HEK293 (cell line): Measurements from ENCODE around the gene ASCC2.

Experiments used
- CTCF ChIA-PET: fragments of 350-600 bp; formaldehyde crosslinking; extraction: SDS; loops from one replicate; lab custom pipeline; 2021; ENCODE audit warnings: antibody characterized with exemption; lab: Yijun Ruan, JAX
- POLR2A ChIA-PET: fragments of 300-600 bp; formaldehyde crosslinking; extraction: SDS; loops from one replicate; lab custom pipeline; 2020; ENCODE audit warnings: antibody characterized with exemption, inconsistent platforms; lab: Yijun Ruan, JAX
- H3K27ac ChIP-seq: fragments of 200-500 bp; sonication (Bioruptor generic); 2 replicates; pipeline ENCODE4 v1.5.1; 2014; ENCODE audit warnings: low read depth, low read length, control low read depth, inconsistent platforms; ENCODE audit errors: extremely low read depth
- H3K36me3 ChIP-seq, 2 experiments: fragments of 200-500 bp in 1 of 2; sonication (Bioruptor generic) in 1 of 2; 1 replicate in 1 of 2; 2 replicates in 1 of 2; pipeline ENCODE4 v1.5.1; 2014 to 2017; ENCODE audit warnings: inconsistent platforms in 2 of 2, low read length in 2 of 2; ENCODE audit not compliant: control insufficient read depth in 2 of 2, insufficient read depth in 1 of 2
- H3K4me1 ChIP-seq: fragments of 200-500 bp; sonication (Bioruptor generic); 2 replicates; pipeline ENCODE4 v1.5.1; 2014; ENCODE audit warnings: mild to moderate bottlenecking, low read length, inconsistent platforms; ENCODE audit not compliant: control insufficient read depth, insufficient read depth
- H3K4me3 ChIP-seq: 2 replicates; pipeline ENCODE4 v1.5.1; 2011; ENCODE audit warnings: low read depth, mild to moderate bottlenecking, control low read depth, low read length, moderate library complexity
- H3K9me3 ChIP-seq: fragments of 200-500 bp; sonication (Bioruptor generic); 2 replicates; pipeline ENCODE4 v1.5.1; 2014; ENCODE audit warnings: low read depth, low read length, inconsistent platforms; ENCODE audit not compliant: control insufficient read depth, insufficient read depth
- KLF9 ChIP-seq: fragments of 450-650 bp; formaldehyde crosslinking; IDR thresholded peaks from 2 replicates; pipeline ENCODE4 v1.5.1; 2016; ENCODE audit warnings: missing biosample characterization, missing genetic modification characterization, low read depth
- MEIS1 ChIP-seq: sonication (generic); formaldehyde crosslinking; IDR thresholded peaks from 2 replicates; pipeline ENCODE4 v1.8.1; 2022; ENCODE audit warnings: missing genetic modification reagents, mild to moderate bottlenecking, borderline replicate concordance
- PRDM1 ChIP-seq: fragments of 450-650 bp; formaldehyde crosslinking; IDR thresholded peaks from 2 replicates; pipeline ENCODE4; 2016; ENCODE audit warnings: missing biosample characterization, missing genetic modification characterization
- RBAK ChIP-seq: fragments of 450-650 bp; formaldehyde crosslinking; IDR thresholded peaks from 2 replicates; pipeline ENCODE4 v1.5.1; 2016; ENCODE audit warnings: missing biosample characterization, missing genetic modification characterization
- YY1 ChIP-seq: fragments of 450-650 bp; formaldehyde crosslinking; IDR thresholded peaks from 2 replicates; pipeline ENCODE4 v1.5.1; 2018; ENCODE audit warnings: missing biosample characterization, missing genetic modification characterization
- ZBTB20 ChIP-seq: fragments of 450-650 bp; formaldehyde crosslinking; IDR thresholded peaks from 2 replicates; pipeline ENCODE4 v1.5.1; 2016; ENCODE audit warnings: missing biosample characterization, missing genetic modification characterization
- ZNF140 ChIP-seq: fragments of 450-650 bp; formaldehyde crosslinking; IDR thresholded peaks from 2 replicates; pipeline ENCODE4 v1.5.1; 2016; ENCODE audit warnings: missing biosample characterization, missing genetic modification characterization
- ZNF169 ChIP-seq: fragments of 450-650 bp; formaldehyde crosslinking; IDR thresholded peaks from 2 replicates; pipeline ENCODE4 v1.5.1; 2016; ENCODE audit warnings: missing biosample characterization, missing genetic modification characterization
- ZNF350 ChIP-seq: fragments of 450-650 bp; formaldehyde crosslinking; IDR thresholded peaks from 2 replicates; pipeline ENCODE4 v1.5.0; 2017; ENCODE audit warnings: missing biosample characterization, mild to moderate bottlenecking, missing genetic modification characterization
- ZNF501 ChIP-seq: fragments of 450-650 bp; formaldehyde crosslinking; IDR thresholded peaks from 2 replicates; pipeline ENCODE4 v1.5.1; 2016; ENCODE audit warnings: missing biosample characterization, missing genetic modification characterization
- ZNF529 ChIP-seq: fragments of 450-650 bp; formaldehyde crosslinking; IDR thresholded peaks from 2 replicates; pipeline ENCODE4 v1.5.1; 2017; ENCODE audit warnings: missing genetic modification characterization, missing biosample characterization; ENCODE audit not compliant: insufficient replicate concordance
- ZNF596 ChIP-seq: fragments of 450-650 bp; IDR thresholded peaks from 2 replicates; pipeline ENCODE4 v1.5.0; 2018; ENCODE audit warnings: missing biosample characterization, mild to moderate bottlenecking, missing genetic modification characterization, moderate library complexity
- ZNF664 ChIP-seq: fragments of 450-650 bp; formaldehyde crosslinking; IDR thresholded peaks from 2 replicates; pipeline ENCODE4 v1.5.1; 2016; ENCODE audit warnings: missing biosample characterization, missing genetic modification characterization
- ZNF76 ChIP-seq: fragments of 450-650 bp; formaldehyde crosslinking; IDR thresholded peaks from 2 replicates; pipeline ENCODE4; 2016; ENCODE audit warnings: low read depth, missing biosample characterization, missing genetic modification characterization, borderline replicate concordance
- ZSCAN23 ChIP-seq: fragments of 450-650 bp; formaldehyde crosslinking; IDR thresholded peaks from 2 replicates; pipeline ENCODE4 v1.5.1; 2016; ENCODE audit warnings: missing biosample characterization, missing genetic modification characterization
- TF ChIP-seq, protein P1 (sequence below): fragments of 450-650 bp; formaldehyde crosslinking; IDR thresholded peaks from 2 replicates; pipeline ENCODE4 v1.5.1; 2016; ENCODE audit warnings: missing biosample characterization, missing genetic modification characterization, low read depth
- TF ChIP-seq, protein P2 (sequence below): fragments of 450-650 bp; IDR thresholded peaks from 2 replicates; pipeline ENCODE4 v1.5.1; 2018; ENCODE audit warnings: missing biosample characterization, mild to moderate bottlenecking, missing genetic modification characterization
- TF ChIP-seq, protein P3 (sequence below): fragments of 450-650 bp; formaldehyde crosslinking; IDR thresholded peaks from 2 replicates; pipeline ENCODE4 v1.5.1; 2016; ENCODE audit warnings: missing biosample characterization, missing genetic modification characterization
- TF ChIP-seq, protein P4 (sequence below): fragments of 450-650 bp; formaldehyde crosslinking; IDR thresholded peaks from 2 replicates; pipeline ENCODE4 v1.5.1; 2016; ENCODE audit warnings: missing biosample characterization, missing genetic modification characterization
- TF ChIP-seq, protein P5 (sequence below): fragments of 450-650 bp; formaldehyde crosslinking; IDR thresholded peaks from 2 replicates; pipeline ENCODE4 v1.5.1; 2016; ENCODE audit warnings: missing biosample characterization, missing genetic modification characterization

The ASCC2 gene

DNA sequence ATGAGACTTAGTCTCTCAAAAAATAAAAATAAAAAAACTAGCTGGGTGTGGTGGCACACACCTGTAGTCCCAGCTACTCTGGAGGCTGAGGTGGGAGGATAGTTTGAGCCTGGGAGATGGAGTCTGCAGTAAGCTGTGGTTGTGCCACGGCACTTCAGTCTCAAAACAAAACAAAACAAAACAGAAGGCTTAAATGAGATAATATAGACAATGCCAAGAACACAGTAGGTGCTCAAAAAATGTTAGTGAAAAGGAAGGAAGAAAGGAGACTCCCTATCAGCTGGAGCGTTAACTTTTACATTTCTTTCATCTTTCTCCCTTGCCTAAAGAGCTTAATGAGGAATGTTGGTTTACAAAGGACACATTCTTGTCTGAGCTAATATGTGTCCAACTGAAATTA is 4.1 kb upstream of the ASCC2 start:
- no peak overlapping the region for H3K27ac ChIP-seq
- TF ChIP-seq, protein P1, sequence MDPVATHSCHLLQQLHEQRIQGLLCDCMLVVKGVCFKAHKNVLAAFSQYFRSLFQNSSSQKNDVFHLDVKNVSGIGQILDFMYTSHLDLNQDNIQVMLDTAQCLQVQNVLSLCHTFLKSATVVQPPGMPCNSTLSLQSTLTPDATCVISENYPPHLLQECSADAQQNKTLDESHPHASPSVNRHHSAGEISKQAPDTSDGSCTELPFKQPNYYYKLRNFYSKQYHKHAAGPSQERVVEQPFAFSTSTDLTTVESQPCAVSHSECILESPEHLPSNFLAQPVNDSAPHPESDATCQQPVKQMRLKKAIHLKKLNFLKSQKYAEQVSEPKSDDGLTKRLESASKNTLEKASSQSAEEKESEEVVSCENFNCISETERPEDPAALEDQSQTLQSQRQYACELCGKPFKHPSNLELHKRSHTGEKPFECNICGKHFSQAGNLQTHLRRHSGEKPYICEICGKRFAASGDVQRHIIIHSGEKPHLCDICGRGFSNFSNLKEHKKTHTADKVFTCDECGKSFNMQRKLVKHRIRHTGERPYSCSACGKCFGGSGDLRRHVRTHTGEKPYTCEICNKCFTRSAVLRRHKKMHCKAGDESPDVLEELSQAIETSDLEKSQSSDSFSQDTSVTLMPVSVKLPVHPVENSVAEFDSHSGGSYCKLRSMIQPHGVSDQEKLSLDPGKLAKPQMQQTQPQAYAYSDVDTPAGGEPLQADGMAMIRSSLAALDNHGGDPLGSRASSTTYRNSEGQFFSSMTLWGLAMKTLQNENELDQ (tag by site-specific recombination): no peak
- peak; percentile 95 for TF ChIP-seq ZNF664
- H3K4me1 ChIP-seq: no peaks in the 10 kb centered on the region
- no peaks in the 10 kb centered on the region for H3K9me3 ChIP-seq
- CTCF ChIA-PET: interaction anchor here (0.9 to 1.2 kb wide), 3 partner anchors 9 to 165 kb away, joined by 3 to 7 read pairs (median 5); no protein-coding TSS in a partner anchor
- POLR2A ChIA-PET: interaction anchor here (0.6 kb wide), 1 partner anchor 49 kb away, joined by 4 read pairs; no protein-coding TSS in a partner anchor
- no peaks in the 10 kb centered on the region for H3K36me3 ChIP-seq
- H3K4me3 ChIP-seq: no peak overlapping the region

DNA sequence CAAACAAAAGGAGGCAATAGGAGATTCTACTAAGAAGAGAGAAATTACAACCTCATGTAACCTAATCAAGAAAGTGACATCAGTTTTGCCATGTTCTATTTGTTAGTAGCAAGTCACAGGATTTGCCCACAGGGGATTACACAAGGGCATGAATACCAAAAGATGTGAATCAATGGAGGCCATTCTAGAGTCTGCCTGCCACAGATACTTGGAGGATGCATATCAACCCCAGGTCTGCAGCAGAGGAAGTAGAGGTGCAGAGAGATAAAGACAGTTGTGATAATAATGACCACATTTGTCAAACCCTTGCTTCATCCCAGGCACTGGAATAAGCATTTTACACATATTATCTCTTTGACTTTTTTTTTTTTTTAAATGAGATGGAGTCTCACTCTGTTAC is 2.4 kb upstream of the ASCC2 start:
- Histone ChIP-seq H3K4me3 (no peak overlapping the region), H3K27ac (no peak overlapping the region), H3K4me1 (no peaks in the 10 kb centered on the region), H3K36me3 (peaks cover 0 to 4% of the 10 kb centered on the region in 2 experiments; a peak in 1 of 3 replicates), H3K9me3 (no peaks in the 10 kb centered on the region)
- CTCF ChIA-PET: no interaction called here
- TF ChIP-seq ZSCAN23 (no peak), ZBTB20 (tag by site-specific recombination) (no peak), ZNF169 (tag by site-specific recombination) (no peak), RBAK (no peak), PRDM1 (no peak), ZNF76 (tag by site-specific recombination) (no peak), ZNF529 (tag by site-specific recombination) (no peak), KLF9 (no peak), ZNF501 (tag by site-specific recombination) (no peak), YY1 (tag by site-specific recombination) (no peak), MEIS1 (CRISPR knock-in tag) (no peak), ZNF596 (tag by site-specific recombination) (no peak), ZNF140 (tag by site-specific recombination) (no peak), ZNF350 (tag by site-specific recombination) (no peak)
- TF ChIP-seq, protein P2, sequence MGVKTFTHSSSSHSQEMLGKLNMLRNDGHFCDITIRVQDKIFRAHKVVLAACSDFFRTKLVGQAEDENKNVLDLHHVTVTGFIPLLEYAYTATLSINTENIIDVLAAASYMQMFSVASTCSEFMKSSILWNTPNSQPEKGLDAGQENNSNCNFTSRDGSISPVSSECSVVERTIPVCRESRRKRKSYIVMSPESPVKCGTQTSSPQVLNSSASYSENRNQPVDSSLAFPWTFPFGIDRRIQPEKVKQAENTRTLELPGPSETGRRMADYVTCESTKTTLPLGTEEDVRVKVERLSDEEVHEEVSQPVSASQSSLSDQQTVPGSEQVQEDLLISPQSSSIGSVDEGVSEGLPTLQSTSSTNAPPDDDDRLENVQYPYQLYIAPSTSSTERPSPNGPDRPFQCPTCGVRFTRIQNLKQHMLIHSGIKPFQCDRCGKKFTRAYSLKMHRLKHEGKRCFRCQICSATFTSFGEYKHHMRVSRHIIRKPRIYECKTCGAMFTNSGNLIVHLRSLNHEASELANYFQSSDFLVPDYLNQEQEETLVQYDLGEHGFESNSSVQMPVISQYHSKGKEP (tag by site-specific recombination): no peak
- TF ChIP-seq, protein P3, sequence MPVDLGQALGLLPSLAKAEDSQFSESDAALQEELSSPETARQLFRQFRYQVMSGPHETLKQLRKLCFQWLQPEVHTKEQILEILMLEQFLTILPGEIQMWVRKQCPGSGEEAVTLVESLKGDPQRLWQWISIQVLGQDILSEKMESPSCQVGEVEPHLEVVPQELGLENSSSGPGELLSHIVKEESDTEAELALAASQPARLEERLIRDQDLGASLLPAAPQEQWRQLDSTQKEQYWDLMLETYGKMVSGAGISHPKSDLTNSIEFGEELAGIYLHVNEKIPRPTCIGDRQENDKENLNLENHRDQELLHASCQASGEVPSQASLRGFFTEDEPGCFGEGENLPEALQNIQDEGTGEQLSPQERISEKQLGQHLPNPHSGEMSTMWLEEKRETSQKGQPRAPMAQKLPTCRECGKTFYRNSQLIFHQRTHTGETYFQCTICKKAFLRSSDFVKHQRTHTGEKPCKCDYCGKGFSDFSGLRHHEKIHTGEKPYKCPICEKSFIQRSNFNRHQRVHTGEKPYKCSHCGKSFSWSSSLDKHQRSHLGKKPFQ (tag by site-specific recombination): no peak
- TF ChIP-seq, protein P4, sequence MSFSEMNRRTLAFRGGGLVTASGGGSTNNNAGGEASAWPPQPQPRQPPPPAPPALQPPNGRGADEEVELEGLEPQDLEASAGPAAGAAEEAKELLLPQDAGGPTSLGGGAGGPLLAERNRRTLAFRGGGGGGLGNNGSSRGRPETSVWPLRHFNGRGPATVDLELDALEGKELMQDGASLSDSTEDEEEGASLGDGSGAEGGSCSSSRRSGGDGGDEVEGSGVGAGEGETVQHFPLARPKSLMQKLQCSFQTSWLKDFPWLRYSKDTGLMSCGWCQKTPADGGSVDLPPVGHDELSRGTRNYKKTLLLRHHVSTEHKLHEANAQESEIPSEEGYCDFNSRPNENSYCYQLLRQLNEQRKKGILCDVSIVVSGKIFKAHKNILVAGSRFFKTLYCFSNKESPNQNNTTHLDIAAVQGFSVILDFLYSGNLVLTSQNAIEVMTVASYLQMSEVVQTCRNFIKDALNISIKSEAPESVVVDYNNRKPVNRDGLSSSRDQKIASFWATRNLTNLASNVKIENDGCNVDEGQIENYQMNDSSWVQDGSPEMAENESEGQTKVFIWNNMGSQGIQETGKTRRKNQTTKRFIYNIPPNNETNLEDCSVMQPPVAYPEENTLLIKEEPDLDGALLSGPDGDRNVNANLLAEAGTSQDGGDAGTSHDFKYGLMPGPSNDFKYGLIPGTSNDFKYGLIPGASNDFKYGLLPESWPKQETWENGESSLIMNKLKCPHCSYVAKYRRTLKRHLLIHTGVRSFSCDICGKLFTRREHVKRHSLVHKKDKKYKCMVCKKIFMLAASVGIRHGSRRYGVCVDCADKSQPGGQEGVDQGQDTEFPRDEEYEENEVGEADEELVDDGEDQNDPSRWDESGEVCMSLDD (tag by site-specific recombination): no peak
- TF ChIP-seq, protein P5, sequence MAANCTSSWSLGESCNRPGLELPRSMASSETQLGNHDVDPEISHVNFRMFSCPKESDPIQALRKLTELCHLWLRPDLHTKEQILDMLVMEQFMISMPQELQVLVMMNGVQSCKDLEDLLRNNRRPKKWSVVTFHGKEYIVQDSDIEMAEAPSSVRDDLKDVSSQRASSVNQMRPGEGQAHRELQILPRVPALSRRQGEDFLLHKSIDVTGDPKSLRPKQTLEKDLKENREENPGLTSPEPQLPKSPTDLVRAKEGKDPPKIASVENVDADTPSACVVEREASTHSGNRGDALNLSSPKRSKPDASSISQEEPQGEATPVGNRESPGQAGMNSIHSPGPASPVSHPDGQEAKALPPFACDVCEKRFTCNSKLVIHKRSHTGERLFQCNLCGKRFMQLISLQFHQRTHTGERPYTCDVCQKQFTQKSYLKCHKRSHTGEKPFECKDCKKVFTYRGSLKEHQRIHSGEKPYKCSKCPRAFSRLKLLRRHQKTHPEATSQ (tag by site-specific recombination): no peak
- POLR2A ChIA-PET: no interaction called here
